H1 (cell line): ENCODE results near the gene SMG7. TPM values are rescaled to one million over a fixed set of nuclear protein-coding genes. Genes with fewer than 3 reads are reported as not detected.

Experiments
- CTCF ChIA-PET: fragments of 300-600 bp; sonication (Branson Sonifier 250); formaldehyde crosslinking; loops from one replicate; lab custom pipeline; 2021; ENCODE audit not compliant: partially characterized antibody; lab: Charles Lee
- POLR2A ChIA-PET: fragments of 300-600 bp; sonication (Branson Sonifier 250); formaldehyde crosslinking; loops from one replicate; lab custom pipeline; 2021; ENCODE audit warnings: inconsistent platforms; ENCODE audit not compliant: partially characterized antibody; lab: Charles Lee
- DNase-seq, 2 experiments: peaks; one replicate each; pipeline versions ENCODE4 v3.0.0 to v3.0.0-alpha.2; 2010 to 2022; ENCODE audit warnings: low spot score in 2 of 2, low read depth in 1 of 2, mixed read lengths in 1 of 2
- FAIRE-seq: peaks from 2 replicates; lab custom pipeline; 2011; peaks lifted over from hg19 to GRCh38; lab: Jason Lieb, UNC
- H2AFZ ChIP-seq: 2 replicates; pipeline ENCODE4 v1.8.1; 2012; ENCODE audit warnings: low read length, inconsistent platforms
- H2AK5ac ChIP-seq: 2 replicates; pipeline ENCODE4 v1.6.1; 2013; ENCODE audit warnings: low read depth, low read length
- H2BK120ac ChIP-seq: replicated peaks from 2 replicates; pipeline ENCODE3; 2013; ENCODE audit warnings: low read depth, low read length, inconsistent platforms
- H2BK12ac ChIP-seq: 2 replicates; pipeline ENCODE4 v1.6.1; 2013; ENCODE audit warnings: low read depth, low read length
- H2BK15ac ChIP-seq: 2 replicates; pipeline ENCODE4 v1.6.1; 2013; ENCODE audit warnings: low read length
- H2BK20ac ChIP-seq: 2 replicates; pipeline ENCODE4 v1.6.1; 2013; ENCODE audit warnings: low read length
- H2BK5ac ChIP-seq: 2 replicates; pipeline ENCODE4 v1.6.1; 2013; ENCODE audit warnings: low read depth, low read length
- H3K14ac ChIP-seq: 2 replicates; pipeline ENCODE4 v1.6.1; 2013; ENCODE audit warnings: inconsistent platforms; ENCODE audit not compliant: insufficient read length
- H3K18ac ChIP-seq: 2 replicates; pipeline ENCODE4 v1.6.1; 2013; ENCODE audit warnings: low read length; ENCODE audit errors: extremely low read depth
- H3K23ac ChIP-seq: 2 replicates; pipeline ENCODE4 v1.6.1; 2013; ENCODE audit warnings: inconsistent platforms; ENCODE audit not compliant: insufficient read length
- H3K23me2 ChIP-seq: 2 replicates; pipeline ENCODE4 v1.6.1; 2013; ENCODE audit warnings: low read depth, low read length
- H3K27ac ChIP-seq: 2 replicates; pipeline ENCODE4 v1.6.1; 2011; ENCODE audit warnings: low read depth, low read length, inconsistent platforms
- H3K27me3 ChIP-seq, 4 experiments: replicated peaks in 1 of 4; 1 replicate in 1 of 4; 2 replicates in 3 of 4; pipeline versions ENCODE4 v1.6.1 to v1.8.1; 2011 to 2013; ENCODE audit warnings: low read length in 3 of 4, mild to moderate bottlenecking in 3 of 4, inconsistent platforms in 2 of 4, mixed read lengths in 2 of 4, moderate library complexity in 1 of 4; ENCODE audit not compliant: control insufficient read depth in 3 of 4, insufficient read depth in 3 of 4; ENCODE audit errors: extremely low read depth in 1 of 4
- H3K36me3 ChIP-seq, 4 experiments: 2 replicates each; pipeline versions ENCODE4 v1.6.1 to v1.8.1; 2011 to 2013; ENCODE audit warnings: mild to moderate bottlenecking in 4 of 4, low read length in 3 of 4, moderate library complexity in 2 of 4, control low read depth in 1 of 4, inconsistent platforms in 1 of 4; ENCODE audit not compliant: insufficient read depth in 4 of 4, control insufficient read depth in 2 of 4
- H3K4ac ChIP-seq: replicated peaks from 2 replicates; pipeline ENCODE3; 2013; ENCODE audit warnings: low read length, low read depth, mixed read lengths, inconsistent platforms; ENCODE audit not compliant: insufficient read length
- H3K4me1 ChIP-seq, 4 experiments: replicated peaks in 1 of 4; 1 replicate in 1 of 4; 2 replicates in 3 of 4; pipeline versions ENCODE4 v1.6.1 to v1.8.1; 2011 to 2013; ENCODE audit warnings: low read length in 3 of 4, inconsistent platforms in 2 of 4, mixed read lengths in 1 of 4; ENCODE audit not compliant: insufficient read depth in 4 of 4, control insufficient read depth in 3 of 4
- H3K4me2 ChIP-seq, 2 experiments: 2 replicates each; pipeline versions ENCODE4 v1.6.1 to v1.8.1; 2011 to 2013; ENCODE audit warnings: low read depth in 2 of 2, low read length in 2 of 2, control low read depth in 1 of 2, inconsistent platforms in 1 of 2, mild to moderate bottlenecking in 1 of 2; ENCODE audit not compliant: insufficient read depth in 1 of 2
- H3K4me3 ChIP-seq, 4 experiments: fragments of 200-600, 300-600 bp in 1 of 4; sonication (generic), shearing (Covaris generic), sonication (Bioruptor Twin) in 1 of 4; 2 replicates each; pipeline versions ENCODE4 v1.5.1 to v1.8.1; 2011 to 2016; ENCODE audit warnings: low read length in 4 of 4, low read depth in 3 of 4, control low read depth in 2 of 4, inconsistent platforms in 2 of 4, mild to moderate bottlenecking in 2 of 4, mixed read lengths in 1 of 4, moderate library complexity in 1 of 4; ENCODE audit not compliant: insufficient read depth in 2 of 4; ENCODE audit errors: extremely low read depth in 1 of 4
- H3K56ac ChIP-seq: replicated peaks from 2 replicates; pipeline ENCODE3; 2013; ENCODE audit warnings: low read depth, mild to moderate bottlenecking, mixed read lengths, low read length, inconsistent platforms; ENCODE audit not compliant: insufficient read length
- H3K79me1 ChIP-seq: 2 replicates; pipeline ENCODE4 v1.6.1; 2013; ENCODE audit warnings: low read depth, low read length, control low read depth
- H3K79me2 ChIP-seq, 2 experiments: 2 replicates each; pipeline versions ENCODE4 v1.6.1 to v1.8.1; 2012 to 2013; ENCODE audit warnings: low read length in 2 of 2, mild to moderate bottlenecking in 2 of 2, inconsistent platforms in 1 of 2; ENCODE audit not compliant: insufficient read depth in 2 of 2, control insufficient read depth in 1 of 2
- H3K9ac ChIP-seq, 4 experiments: replicated peaks in 1 of 4; 1 replicate in 1 of 4; 2 replicates in 3 of 4; pipeline versions ENCODE4 v1.6.1 to v1.8.1; 2011 to 2013; ENCODE audit warnings: low read depth in 3 of 4, low read length in 3 of 4, control low read depth in 2 of 4, mild to moderate bottlenecking in 2 of 4, moderate library complexity in 2 of 4, inconsistent platforms in 1 of 4; ENCODE audit errors: extremely low read depth in 1 of 4
- H3K9me3 ChIP-seq, 2 experiments: 2 replicates each; pipeline versions ENCODE4 v1.6.1 to v1.8.1; 2012 to 2013; ENCODE audit warnings: mild to moderate bottlenecking in 2 of 2, moderate library complexity in 2 of 2, control low read depth in 1 of 2, inconsistent platforms in 1 of 2, low read depth in 1 of 2, low read length in 1 of 2, mixed read lengths in 1 of 2; ENCODE audit not compliant: insufficient read depth in 2 of 2
- H4K20me1 ChIP-seq, 2 experiments: replicated peaks in 1 of 2; 2 replicates each; pipeline versions ENCODE3 to v1.8.1; 2011 to 2013; ENCODE audit warnings: inconsistent platforms in 2 of 2, low read length in 2 of 2, mild to moderate bottlenecking in 1 of 2; ENCODE audit not compliant: insufficient read depth in 2 of 2, control insufficient read depth in 1 of 2
- H4K5ac ChIP-seq: 2 replicates; pipeline ENCODE4 v1.6.1; 2013; ENCODE audit warnings: low read length, low read depth, mixed read lengths, inconsistent platforms; ENCODE audit not compliant: insufficient read length
- H4K8ac ChIP-seq: 2 replicates; pipeline ENCODE4 v1.8.0; 2013; ENCODE audit warnings: mild to moderate bottlenecking, moderate library complexity, low read length, inconsistent platforms; ENCODE audit not compliant: insufficient read depth; ENCODE audit errors: extremely low read depth
- H4K91ac ChIP-seq: replicated peaks from 2 replicates; pipeline ENCODE3; 2013; ENCODE audit warnings: low read length, mixed read lengths, inconsistent platforms; ENCODE audit not compliant: insufficient read length
- ASH2L ChIP-seq: fragments of 200-600, 300-600 bp; sonication (generic); IDR thresholded peaks from one replicate; pipeline ENCODE4 v1.7.1; 2017; ENCODE audit warnings: low read length
- ATF3 ChIP-seq: IDR thresholded peaks from 2 replicates; pipeline ENCODE4 v1.6.1; 2011; ENCODE audit warnings: low read depth, mild to moderate bottlenecking, low read length; ENCODE audit not compliant: insufficient read depth
- CTBP2 ChIP-seq: IDR thresholded peaks from 2 replicates; pipeline ENCODE4 v1.7.0; 2011; ENCODE audit warnings: borderline replicate concordance, mild to moderate bottlenecking, moderate library complexity, mixed read lengths, low read length; ENCODE audit not compliant: insufficient read depth, insufficient read length
- EP300 ChIP-seq, 2 experiments: IDR thresholded peaks; 1 replicate in 1 of 2; 2 replicates in 1 of 2; pipeline ENCODE4 v1.6.1; 2011 to 2012; ENCODE audit warnings: low read depth in 2 of 2, low read length in 2 of 2, mild to moderate bottlenecking in 2 of 2, borderline replicate concordance in 1 of 2, inconsistent platforms in 1 of 2, moderate library complexity in 1 of 2
- EZH2 ChIP-seq: fragments of 200-600 bp; sonication (generic); IDR thresholded peaks from 2 replicates; pipeline ENCODE4 v1.7.1; 2012; ENCODE audit warnings: low read depth, mild to moderate bottlenecking, moderate library complexity, low read length, inconsistent platforms; ENCODE audit not compliant: severe bottlenecking
- KDM5A ChIP-seq: fragments of 200-600 bp; IDR thresholded peaks from 2 replicates; pipeline ENCODE4 v1.7.1; 2012; ENCODE audit warnings: mild to moderate bottlenecking, low read length, inconsistent platforms, mixed read lengths
- SUZ12 ChIP-seq: fragments of 200-600 bp; sonication (generic); IDR thresholded peaks from 2 replicates; pipeline ENCODE4 v1.6.1; 2012; ENCODE audit warnings: mild to moderate bottlenecking, inconsistent platforms, low read length, moderate library complexity, mixed read lengths
- WGBS, 2 experiments: shearing (Covaris generic) in 1 of 2; methylation state at CpG; one replicate each; pipeline versions ENCODE4 v1.1.6 to v1.1.7; 2013 to 2015; ENCODE audit warnings: low lambda C conversion rate in 2 of 2, mixed read lengths in 2 of 2, inconsistent platforms in 1 of 2, low coverage in 1 of 2, missing lambda C conversion rate in 1 of 2; ENCODE audit not compliant: insufficient replicate concordance in 2 of 2, insufficient coverage in 1 of 2, insufficient read length in 1 of 2; ENCODE audit errors: extremely low coverage in 1 of 2, missing lambda C conversion rate in 1 of 2; 5-methylcytosine and 5-hydroxymethylcytosine counted together
- polyA plus RNA-seq, 7 experiments: library from polyadenylated mRNA; depleted of rRNA in 3 of 7; stranded (reverse) in 5 of 7; unstranded in 2 of 7; fragments of >200 nt in 5 of 7; fragments of 200-250 nt in 2 of 7; gene quantifications; 1 replicate in 5 of 7; 2 replicates in 1 of 7; 4 replicates in 1 of 7; pipeline versions ENCODE4 v1.2.1 to v1.2.3, GENCODE V29; 2011 to 2013; ENCODE audit warnings: missing spikeins in 2 of 7, mixed read lengths in 2 of 7
- total RNA-seq: library from RNA; stranded (reverse); fragmentation: NEBNext Ultra II Directional; extraction: Animal tissue kit (Norgen Biotek cat#: 25700); gene quantifications from 2 replicates; pipeline ENCODE4 v1.2.1, GENCODE V29; 2021

The SMG7 gene
- total and polyA plus RNA-seq, 2 of the 8 experiments (the other 6 are each of a cell fraction or from before 2014, with no cell fraction given), result 39.3 to 65.6 TPM

- 88% methylated on average over 7 of the region's 7 CpGs; no CpG with 5 or more reads in 1 of the 2 experiments for WGBS, 2 experiments
- no peak overlapping the region for H3K4me2 ChIP-seq
- no peak overlapping the region for H3K4ac ChIP-seq
- DNase-seq (no peak), FAIRE-seq (no peak)
- POLR2A ChIA-PET, result interaction anchor here (0.6 to 2.8 kb wide), 2 partner anchors 9 to 49 kb away, joined by 3 to 10 read pairs; no protein-coding TSS in a partner anchor
- H2BK15ac ChIP-seq, result no peak overlapping the region
- no peaks in the 10 kb centered on the region for H3K23me2 ChIP-seq
- no peak overlapping the region for H2BK12ac ChIP-seq
- H4K20me1 ChIP-seq, result no peaks in the 10 kb centered on the region
- no peak overlapping the region for H3K23ac ChIP-seq
- no peak overlapping the region for H2BK5ac ChIP-seq
- no peak overlapping the region for H3K9ac ChIP-seq
- no peak overlapping the region for H4K8ac ChIP-seq
- no peak overlapping the region for H3K14ac ChIP-seq
- CTCF ChIA-PET, result interaction anchor here (0.8 to 1.8 kb wide), 7 partner anchors 9 to 45 kb away, joined by 3 to 7 read pairs (median 3); no protein-coding TSS in a partner anchor
- no peaks in the 10 kb centered on the region for H3K9me3 ChIP-seq
- no peak overlapping the region for H2AFZ ChIP-seq
- H4K91ac ChIP-seq, result no peak overlapping the region
- H3K18ac ChIP-seq, result no peak overlapping the region
- H3K56ac ChIP-seq, result no peak overlapping the region
- H2BK20ac ChIP-seq, result no peak overlapping the region
- no peaks in the 10 kb centered on the region for H3K27me3 ChIP-seq
- peaks cover 0 to 7% (median 3%) of the 10 kb centered on the region in 4 experiments; a peak in 5 of 7 replicates for H3K4me1 ChIP-seq
- no peak overlapping the region for H2AK5ac ChIP-seq
- H4K5ac ChIP-seq, result no peak overlapping the region
- no peaks in the 10 kb centered on the region for H3K79me2 ChIP-seq
- H3K79me1 ChIP-seq, result 0 out of 2 replicates have a peak, but pooled peaks cover 2% of the 10 kb centered on the region
- no peak overlapping the region for H3K4me3 ChIP-seq
- H3K27ac ChIP-seq, result no peak overlapping the region
- no peak overlapping the region for H2BK120ac ChIP-seq
- H3K36me3 ChIP-seq, result no peaks in the 10 kb centered on the region; a peak in 1 of 8 replicates
- TF ChIP-seq KDM5A (no peak), EZH2 (no peak), SUZ12 (no peak), ASH2L (no peak), CTBP2 (no peak), EP300 (IDR thresholded peaks at IDR 0.05; ENCODE audit: borderline replicate concordance in 1 of 2, low read depth in 2 of 2, low read length in 2 of 2) (no peak), ATF3 (no peak)
Observed at GRCh38 chr1:183577897-183578465, 105.7 kb downstream of the SMG7 start.
